Measurements from ENCODE around the gene NR4A2.

The NR4A2 gene

DNA sequence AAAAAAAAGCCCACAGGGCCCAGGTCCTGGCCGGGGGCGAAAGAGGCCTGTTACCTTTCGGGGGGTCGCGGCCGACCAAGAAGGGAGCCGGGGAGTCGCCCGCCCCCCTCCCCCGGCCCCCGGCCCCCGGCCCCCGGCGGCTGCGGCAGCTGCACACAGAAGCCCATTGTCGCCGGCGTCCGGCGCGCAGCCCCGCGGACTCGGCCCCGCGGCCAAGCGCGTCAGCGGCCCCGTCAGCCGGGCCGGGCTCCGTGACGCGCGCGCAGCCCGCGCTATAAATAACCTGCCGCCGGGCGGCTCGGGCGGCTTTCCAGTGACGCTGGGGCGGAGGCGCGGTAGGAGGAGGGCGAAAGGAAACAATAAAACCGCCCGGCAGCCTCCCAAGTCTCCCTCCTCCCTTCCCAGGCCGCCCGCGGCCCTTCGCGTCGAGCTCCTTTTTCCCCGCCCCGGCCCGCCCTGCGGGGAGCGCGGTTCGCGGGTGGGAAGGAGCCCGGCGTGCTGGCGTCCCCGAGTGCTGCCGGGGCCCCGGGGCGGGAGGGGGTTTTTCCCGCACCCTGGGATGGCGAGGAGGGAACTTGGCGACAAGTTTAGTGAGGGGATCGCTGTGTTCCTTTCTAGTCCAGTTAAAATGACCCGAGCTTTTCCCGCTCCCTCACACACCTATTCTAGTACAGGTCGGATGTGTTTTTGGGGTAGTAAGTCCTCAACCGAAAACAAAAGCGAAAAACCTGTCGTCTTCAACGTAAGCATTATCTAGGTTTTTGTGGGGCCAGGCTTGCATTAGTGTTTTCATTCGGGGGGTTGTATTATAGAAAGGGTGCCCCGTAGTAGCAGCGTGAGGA is 10.0 kb upstream of the NR4A2 start (continued):
- TF ChIP-seq, protein P1, sequence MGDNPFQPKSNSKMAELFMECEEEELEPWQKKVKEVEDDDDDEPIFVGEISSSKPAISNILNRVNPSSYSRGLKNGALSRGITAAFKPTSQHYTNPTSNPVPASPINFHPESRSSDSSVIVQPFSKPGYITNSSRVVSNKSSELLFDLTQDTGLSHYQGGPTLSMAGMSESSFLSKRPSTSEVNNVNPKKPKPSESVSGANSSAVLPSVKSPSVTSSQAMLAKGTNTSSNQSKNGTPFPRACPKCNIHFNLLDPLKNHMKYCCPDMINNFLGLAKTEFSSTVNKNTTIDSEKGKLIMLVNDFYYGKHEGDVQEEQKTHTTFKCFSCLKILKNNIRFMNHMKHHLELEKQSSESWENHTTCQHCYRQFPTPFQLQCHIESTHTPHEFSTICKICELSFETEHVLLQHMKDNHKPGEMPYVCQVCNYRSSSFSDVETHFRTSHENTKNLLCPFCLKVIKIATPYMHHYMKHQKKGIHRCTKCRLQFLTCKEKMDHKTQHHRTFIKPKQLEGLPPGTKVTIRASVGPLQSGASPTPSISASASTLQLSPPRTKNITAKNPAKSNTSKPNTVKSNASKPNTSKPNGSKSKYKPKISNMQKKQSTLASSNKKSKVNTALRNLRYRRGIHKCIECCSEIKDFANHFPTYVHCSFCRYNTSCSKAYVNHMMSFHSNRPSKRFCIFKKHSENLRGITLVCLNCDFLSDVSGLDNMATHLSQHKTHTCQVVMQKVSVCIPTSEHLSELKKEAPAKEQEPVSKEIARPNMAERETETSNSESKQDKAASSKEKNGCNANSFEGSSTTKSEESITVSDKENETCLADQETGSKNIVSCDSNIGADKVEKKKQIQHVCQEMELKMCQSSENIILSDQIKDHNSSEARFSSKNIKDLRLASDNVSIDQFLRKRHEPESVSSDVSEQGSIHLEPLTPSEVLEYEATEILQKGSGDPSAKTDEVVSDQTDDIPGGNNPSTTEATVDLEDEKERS (tag by site-specific recombination; IDR thresholded peaks at IDR 0.05): no peak
- TF ChIP-seq ZEB2 (tag by site-specific recombination; IDR thresholded peaks at IDR 0.05): peak; percentile 30; the same call in 1 of the 2 replicates
- TF ChIP-seq, protein P2, sequence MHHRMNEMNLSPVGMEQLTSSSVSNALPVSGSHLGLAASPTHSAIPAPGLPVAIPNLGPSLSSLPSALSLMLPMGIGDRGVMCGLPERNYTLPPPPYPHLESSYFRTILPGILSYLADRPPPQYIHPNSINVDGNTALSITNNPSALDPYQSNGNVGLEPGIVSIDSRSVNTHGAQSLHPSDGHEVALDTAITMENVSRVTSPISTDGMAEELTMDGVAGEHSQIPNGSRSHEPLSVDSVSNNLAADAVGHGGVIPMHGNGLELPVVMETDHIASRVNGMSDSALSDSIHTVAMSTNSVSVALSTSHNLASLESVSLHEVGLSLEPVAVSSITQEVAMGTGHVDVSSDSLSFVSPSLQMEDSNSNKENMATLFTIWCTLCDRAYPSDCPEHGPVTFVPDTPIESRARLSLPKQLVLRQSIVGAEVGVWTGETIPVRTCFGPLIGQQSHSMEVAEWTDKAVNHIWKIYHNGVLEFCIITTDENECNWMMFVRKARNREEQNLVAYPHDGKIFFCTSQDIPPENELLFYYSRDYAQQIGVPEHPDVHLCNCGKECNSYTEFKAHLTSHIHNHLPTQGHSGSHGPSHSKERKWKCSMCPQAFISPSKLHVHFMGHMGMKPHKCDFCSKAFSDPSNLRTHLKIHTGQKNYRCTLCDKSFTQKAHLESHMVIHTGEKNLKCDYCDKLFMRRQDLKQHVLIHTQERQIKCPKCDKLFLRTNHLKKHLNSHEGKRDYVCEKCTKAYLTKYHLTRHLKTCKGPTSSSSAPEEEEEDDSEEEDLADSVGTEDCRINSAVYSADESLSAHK (tag by site-specific recombination; IDR thresholded peaks at IDR 0.05): no peak
- no peak for TF ChIP-seq ZBTB1 (tag by site-specific recombination; IDR thresholded peaks at IDR 0.05)
- no peak for TF ChIP-seq ZNF707 (tag by site-specific recombination; IDR thresholded peaks at IDR 0.05)
- TF ChIP-seq ZNF211 (tag by site-specific recombination; IDR thresholded peaks at IDR 0.05; ENCODE audit: low read depth): no peak
- TF ChIP-seq BCL11B (tag by site-specific recombination; IDR thresholded peaks at IDR 0.05; ENCODE audit: low read depth): no peak
- TF ChIP-seq ZNF623 (tag by site-specific recombination; IDR thresholded peaks at IDR 0.05): no peak
- no peak for TF ChIP-seq ZNF560 (tag by site-specific recombination; IDR thresholded peaks at IDR 0.05; ENCODE audit: borderline replicate concordance)
- peak; percentile 49; the same call in 1 of the 2 replicates for TF ChIP-seq SP7 (tag by site-specific recombination; IDR thresholded peaks at IDR 0.05)
- no peak for TF ChIP-seq HOXA7 (CRISPR knock-in tag; IDR thresholded peaks at IDR 0.05; ENCODE audit: borderline replicate concordance)
- TF ChIP-seq IKZF3 (tag by site-specific recombination; IDR thresholded peaks at IDR 0.05): peak; percentile 80
- TF ChIP-seq ZXDB (tag by site-specific recombination; IDR thresholded peaks at IDR 0.05): peak; percentile 11; the same call in 1 of the 2 replicates
- TF ChIP-seq, protein P3, sequence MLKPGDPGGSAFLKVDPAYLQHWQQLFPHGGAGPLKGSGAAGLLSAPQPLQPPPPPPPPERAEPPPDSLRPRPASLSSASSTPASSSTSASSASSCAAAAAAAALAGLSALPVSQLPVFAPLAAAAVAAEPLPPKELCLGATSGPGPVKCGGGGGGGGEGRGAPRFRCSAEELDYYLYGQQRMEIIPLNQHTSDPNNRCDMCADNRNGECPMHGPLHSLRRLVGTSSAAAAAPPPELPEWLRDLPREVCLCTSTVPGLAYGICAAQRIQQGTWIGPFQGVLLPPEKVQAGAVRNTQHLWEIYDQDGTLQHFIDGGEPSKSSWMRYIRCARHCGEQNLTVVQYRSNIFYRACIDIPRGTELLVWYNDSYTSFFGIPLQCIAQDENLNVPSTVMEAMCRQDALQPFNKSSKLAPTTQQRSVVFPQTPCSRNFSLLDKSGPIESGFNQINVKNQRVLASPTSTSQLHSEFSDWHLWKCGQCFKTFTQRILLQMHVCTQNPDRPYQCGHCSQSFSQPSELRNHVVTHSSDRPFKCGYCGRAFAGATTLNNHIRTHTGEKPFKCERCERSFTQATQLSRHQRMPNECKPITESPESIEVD (tag by site-specific recombination; IDR thresholded peaks at IDR 0.05): no peak
- no peak for TF ChIP-seq ZNF391 (tag by site-specific recombination; IDR thresholded peaks at IDR 0.05; ENCODE audit: borderline replicate concordance, low read depth)
- TF ChIP-seq OVOL3 (tag by site-specific recombination; IDR thresholded peaks at IDR 0.05): no peak
- no peak for TF ChIP-seq ZNF394 (tag by site-specific recombination; IDR thresholded peaks at IDR 0.05; ENCODE audit: borderline replicate concordance)
- TF ChIP-seq, protein P4, sequence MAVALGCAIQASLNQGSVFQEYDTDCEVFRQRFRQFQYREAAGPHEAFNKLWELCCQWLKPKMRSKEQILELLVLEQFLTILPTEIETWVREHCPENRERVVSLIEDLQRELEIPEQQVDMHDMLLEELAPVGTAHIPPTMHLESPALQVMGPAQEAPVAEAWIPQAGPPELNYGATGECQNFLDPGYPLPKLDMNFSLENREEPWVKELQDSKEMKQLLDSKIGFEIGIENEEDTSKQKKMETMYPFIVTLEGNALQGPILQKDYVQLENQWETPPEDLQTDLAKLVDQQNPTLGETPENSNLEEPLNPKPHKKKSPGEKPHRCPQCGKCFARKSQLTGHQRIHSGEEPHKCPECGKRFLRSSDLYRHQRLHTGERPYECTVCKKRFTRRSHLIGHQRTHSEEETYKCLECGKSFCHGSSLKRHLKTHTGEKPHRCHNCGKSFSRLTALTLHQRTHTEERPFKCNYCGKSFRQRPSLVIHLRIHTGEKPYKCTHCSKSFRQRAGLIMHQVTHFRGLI (tag by site-specific recombination; IDR thresholded peaks at IDR 0.05): no peak
- TF ChIP-seq, protein P5, sequence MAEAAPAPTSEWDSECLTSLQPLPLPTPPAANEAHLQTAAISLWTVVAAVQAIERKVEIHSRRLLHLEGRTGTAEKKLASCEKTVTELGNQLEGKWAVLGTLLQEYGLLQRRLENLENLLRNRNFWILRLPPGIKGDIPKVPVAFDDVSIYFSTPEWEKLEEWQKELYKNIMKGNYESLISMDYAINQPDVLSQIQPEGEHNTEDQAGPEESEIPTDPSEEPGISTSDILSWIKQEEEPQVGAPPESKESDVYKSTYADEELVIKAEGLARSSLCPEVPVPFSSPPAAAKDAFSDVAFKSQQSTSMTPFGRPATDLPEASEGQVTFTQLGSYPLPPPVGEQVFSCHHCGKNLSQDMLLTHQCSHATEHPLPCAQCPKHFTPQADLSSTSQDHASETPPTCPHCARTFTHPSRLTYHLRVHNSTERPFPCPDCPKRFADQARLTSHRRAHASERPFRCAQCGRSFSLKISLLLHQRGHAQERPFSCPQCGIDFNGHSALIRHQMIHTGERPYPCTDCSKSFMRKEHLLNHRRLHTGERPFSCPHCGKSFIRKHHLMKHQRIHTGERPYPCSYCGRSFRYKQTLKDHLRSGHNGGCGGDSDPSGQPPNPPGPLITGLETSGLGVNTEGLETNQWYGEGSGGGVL (tag by site-specific recombination; IDR thresholded peaks at IDR 0.05): peak; percentile 65
- TF ChIP-seq ZSCAN23 (tag by site-specific recombination; IDR thresholded peaks at IDR 0.05): no peak
- no peak for TF ChIP-seq ZNF501 (tag by site-specific recombination; IDR thresholded peaks at IDR 0.05)
- TF ChIP-seq ZNF664 (tag by site-specific recombination; IDR thresholded peaks at IDR 0.05): no peak
- no peak for TF ChIP-seq MYNN (tag by site-specific recombination; IDR thresholded peaks at IDR 0.05; ENCODE audit: borderline replicate concordance)
- no peak for TF ChIP-seq ZNF510 (tag by site-specific recombination; IDR thresholded peaks at IDR 0.05; ENCODE audit: insufficient replicate concordance)
- TF ChIP-seq, protein P6, sequence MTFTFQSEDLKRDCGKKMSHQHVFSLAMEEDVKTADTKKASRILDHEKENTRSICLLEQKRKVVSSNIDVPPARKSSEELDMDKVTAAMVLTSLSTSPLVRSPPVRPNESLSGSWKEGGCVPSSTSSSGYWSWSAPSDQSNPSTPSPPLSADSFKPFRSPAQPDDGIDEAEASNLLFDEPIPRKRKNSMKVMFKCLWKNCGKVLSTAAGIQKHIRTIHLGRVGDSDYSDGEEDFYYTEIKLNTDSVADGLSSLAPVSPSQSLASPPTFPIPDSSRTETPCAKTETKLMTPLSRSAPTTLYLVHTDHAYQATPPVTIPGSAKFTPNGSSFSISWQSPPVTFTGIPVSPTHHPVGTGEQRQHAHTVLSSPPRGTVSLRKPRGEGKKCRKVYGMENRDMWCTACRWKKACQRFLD (tag by site-specific recombination; IDR thresholded peaks at IDR 0.05): no peak
